Measurements from ENCODE around the gene GRIK2.

- TF ChIP-seq CTCF (IDR thresholded peaks at IDR 0.05) (no peak), POLR2AphosphoS5 (IDR thresholded peaks at IDR 0.05; ENCODE audit: low read depth, low read length) (no peak)
Measured at GRCh38 chr6:101711518-101711917, 318.0 kb downstream of the GRIK2 start.
